ENCODE measurements around the gene GPR12. TPM values are rescaled to one million over a fixed set of nuclear protein-coding genes. Genes with fewer than 3 reads are reported as not detected.
A peak's percentile ranks its signal among the peaks of the same experiment; 100 is the strongest.
"Not testable (repeated sequence)": the region's sequence is repeated elsewhere in the genome, so short reads cannot be mapped to it uniquely, and the experiment has no call there.

GPR12 gene
- total RNA-seq, 1 experiment from 2014 or later: not detected

GRCh38 chr13:26749285-26749684 lies 11.3 kb downstream of the GPR12 start:
- no peak for DNase-seq (ENCODE audit: low spot score)

GRCh38 chr13:26747706-26748105 lies 12.9 kb downstream of the GPR12 start:
- DNase-seq (ENCODE audit: low spot score): no peak

GRCh38 chr13:26743971-26744370 lies 16.6 kb downstream of the GPR12 start:
- no peak for DNase-seq (ENCODE audit: low spot score)

- DNase-seq (ENCODE audit: low spot score): no peak
These were observed 17.8 kb downstream of the GPR12 start for GRCh38 chr13:26742691-26743358.

- no peak for DNase-seq (ENCODE audit: low spot score)
These were observed 24.9 kb downstream of the GPR12 start for GRCh38 chr13:26735677-26736076.

- DNase-seq (ENCODE audit: low spot score): no peak
These were observed 33.0 kb downstream of the GPR12 start for GRCh38 chr13:26727633-26728032.

- no peak for DNase-seq (ENCODE audit: low spot score)
These were observed 33.5 kb downstream of the GPR12 start for GRCh38 chr13:26727122-26727521.

- DNase-seq (ENCODE audit: low spot score): no peak
These were observed 33.9 kb downstream of the GPR12 start for GRCh38 chr13:26726684-26727083.

GRCh38 chr13:26723620-26724019 lies 37.0 kb downstream of the GPR12 start:
- DNase-seq (ENCODE audit: low spot score): not testable (repeated sequence)

- no peak for DNase-seq (ENCODE audit: low spot score)
These were observed 38.3 kb downstream of the GPR12 start for GRCh38 chr13:26722321-26722720.

- no peak for DNase-seq (ENCODE audit: low spot score)
These were observed 39.1 kb downstream of the GPR12 start for GRCh38 chr13:26721251-26722121.

- peak; percentile 43 for DNase-seq (ENCODE audit: low spot score)
These were observed 41.1 kb downstream of the GPR12 start for GRCh38 chr13:26719356-26719945.

- no peak for DNase-seq (ENCODE audit: low spot score)
These were observed 41.7 kb downstream of the GPR12 start for GRCh38 chr13:26718872-26719271.

- DNase-seq (ENCODE audit: low spot score): no peak
These were observed 42.4 kb downstream of the GPR12 start for GRCh38 chr13:26718146-26718545.

- DNase-seq (ENCODE audit: low spot score): no peak
These were observed 43.6 kb downstream of the GPR12 start for GRCh38 chr13:26716984-26717383.

GRCh38 chr13:26713341-26713740 lies 47.2 kb downstream of the GPR12 start:
- no peak for DNase-seq (ENCODE audit: low spot score)

- no peak for DNase-seq (ENCODE audit: low spot score)
These were observed 49.4 kb downstream of the GPR12 start for GRCh38 chr13:26711211-26711610.

- no peak for DNase-seq (ENCODE audit: low spot score)
These were observed 50.4 kb downstream of the GPR12 start for GRCh38 chr13:26710166-26710565.

GRCh38 chr13:26709461-26709860 lies 51.1 kb downstream of the GPR12 start:
- no peak for DNase-seq (ENCODE audit: low spot score)

- no peak for DNase-seq (ENCODE audit: low spot score)
These were observed 52.6 kb downstream of the GPR12 start for GRCh38 chr13:26708007-26708297.

GRCh38 chr13:26707122-26708006 lies 53.2 kb downstream of the GPR12 start:
- DNase-seq (ENCODE audit: low spot score): peak; percentile 86

GRCh38 chr13:26706381-26706780 lies 54.2 kb downstream of the GPR12 start:
- no peak for DNase-seq (ENCODE audit: low spot score)
